ENCODE results near the gene FNIP2. TPM values are rescaled to one million over a fixed set of nuclear protein-coding genes. Genes with fewer than 3 reads are reported as not detected.
A peak's percentile ranks its signal among the peaks of the same experiment; 100 is the strongest.
"Not testable (repeated sequence)": the region's sequence is repeated elsewhere in the genome, so short reads cannot be mapped to it uniquely, and the experiment has no call there.

Gene FNIP2
- total RNA-seq, 1 donor: 30.9 TPM

DNA sequence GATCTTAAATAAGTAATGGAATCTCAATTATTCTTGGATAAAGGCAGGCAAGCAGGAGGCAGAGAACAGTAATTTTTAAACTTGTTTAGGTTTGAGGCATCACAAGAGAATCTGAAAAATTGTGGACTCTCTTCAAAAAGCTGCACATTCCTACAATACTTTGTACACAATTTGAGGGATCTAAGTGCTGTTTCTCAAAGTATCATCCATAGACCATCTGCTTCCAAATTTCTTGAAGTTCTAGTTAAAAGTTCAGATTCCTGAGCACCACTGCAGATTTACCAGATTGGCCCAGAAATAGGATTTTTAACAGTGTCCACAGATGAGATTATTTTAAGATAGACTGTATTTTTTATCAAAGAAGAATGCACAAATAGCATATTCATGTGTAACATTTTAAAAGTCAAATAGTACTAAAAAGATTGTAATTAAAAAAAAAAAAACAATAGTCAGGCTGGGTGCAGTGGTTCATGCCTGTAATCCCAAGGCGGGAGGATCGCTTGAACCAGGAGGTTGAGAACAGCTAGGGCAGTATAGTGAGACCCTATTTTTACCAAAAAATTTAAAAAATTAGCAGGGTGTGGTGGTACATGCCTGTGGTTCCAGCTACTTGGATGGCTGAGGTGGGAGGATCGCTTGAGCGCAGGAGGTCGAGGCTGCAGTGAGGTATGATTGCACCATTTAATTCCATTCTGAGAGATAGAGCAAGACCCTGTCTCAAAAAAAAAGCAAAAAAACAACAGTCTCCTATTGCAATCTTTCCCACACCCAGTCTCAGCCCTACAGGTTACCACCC lies 14.2 kb upstream of the FNIP2 start:
- Histone ChIP-seq H3K4me1 (ENCODE audit: insufficient read depth, low read length) (no peaks in the 10 kb centered on the region), H3K27me3 (ENCODE audit: insufficient read depth, low read length) (peaks cover 9% of the 10 kb centered on the region), H3K4me3 (ENCODE audit: low read length) (no peak overlapping the region), H3K9me3 (ENCODE audit: low read depth, low read length) (no peaks in the 10 kb centered on the region)

DNA sequence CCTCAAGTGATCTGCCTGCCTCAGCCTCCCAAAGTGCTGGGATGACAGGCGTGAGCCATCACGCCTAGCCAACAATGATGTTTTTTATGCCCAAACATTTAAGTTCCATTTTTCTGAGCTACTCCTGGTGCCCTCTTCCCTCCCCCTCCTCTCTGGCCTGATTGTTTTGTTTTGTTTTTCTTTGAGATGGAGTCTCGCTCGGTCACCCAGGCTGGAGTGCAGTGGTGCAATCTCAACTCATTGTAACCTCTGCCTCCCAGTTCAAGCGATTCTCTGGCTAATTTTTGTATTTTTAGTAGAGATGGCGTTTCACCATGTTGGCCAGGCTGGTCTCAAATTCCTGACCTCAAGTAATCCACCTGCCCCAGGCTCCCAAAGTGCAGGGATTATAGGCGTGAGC lies 13.0 kb upstream of the FNIP2 start:
- not testable (repeated sequence) for H3K4me1 ChIP-seq (ENCODE audit: insufficient read depth, low read length); H3K9me3 ChIP-seq (ENCODE audit: low read depth, low read length); H3K4me3 ChIP-seq (ENCODE audit: low read length)
- peaks cover 13% of the 10 kb centered on the region for H3K27me3 ChIP-seq (ENCODE audit: insufficient read depth, low read length)

- no peaks in the 10 kb centered on the region for H3K4me1 ChIP-seq (ENCODE audit: insufficient read depth, low read length)
Observed at GRCh38 chr4:158756588-158756987, 12.2 kb upstream of the FNIP2 start.

DNA sequence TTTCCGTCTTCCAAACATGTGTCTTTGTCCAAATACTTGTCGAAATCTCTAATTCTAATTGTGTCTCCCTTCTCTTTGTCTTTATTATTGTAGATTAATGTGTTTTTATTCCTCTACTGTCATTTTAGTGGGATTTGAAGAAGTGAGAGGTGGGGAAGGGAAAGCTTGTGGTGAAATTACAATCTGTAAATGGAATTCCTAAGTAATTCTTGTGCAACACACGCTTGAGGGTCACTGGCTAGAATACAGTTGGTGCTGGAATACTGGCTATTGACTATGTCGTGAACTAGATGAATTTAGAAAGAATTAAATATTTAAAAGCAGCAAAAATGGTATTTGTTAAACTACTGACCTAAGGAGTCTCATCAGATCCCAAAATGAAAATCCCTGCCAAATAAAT lies 10.7 kb upstream of the FNIP2 start:
- H3K4me3 ChIP-seq (ENCODE audit: low read length): no peak overlapping the region
- no peaks in the 10 kb centered on the region for H3K9me3 ChIP-seq (ENCODE audit: low read depth, low read length)
- H3K4me1 ChIP-seq (ENCODE audit: insufficient read depth, low read length): no peaks in the 10 kb centered on the region
- peaks cover 15% of the 10 kb centered on the region for H3K27me3 ChIP-seq (ENCODE audit: insufficient read depth, low read length)

More at GRCh38 chr4:158756588-158756987, 12.2 kb upstream of the FNIP2 start:
- no peaks in the 10 kb centered on the region for H3K9me3 ChIP-seq (ENCODE audit: low read depth, low read length)
- no peak overlapping the region for H3K4me3 ChIP-seq (ENCODE audit: low read length)
- peaks cover 15% of the 10 kb centered on the region for H3K27me3 ChIP-seq (ENCODE audit: insufficient read depth, low read length)

DNA sequence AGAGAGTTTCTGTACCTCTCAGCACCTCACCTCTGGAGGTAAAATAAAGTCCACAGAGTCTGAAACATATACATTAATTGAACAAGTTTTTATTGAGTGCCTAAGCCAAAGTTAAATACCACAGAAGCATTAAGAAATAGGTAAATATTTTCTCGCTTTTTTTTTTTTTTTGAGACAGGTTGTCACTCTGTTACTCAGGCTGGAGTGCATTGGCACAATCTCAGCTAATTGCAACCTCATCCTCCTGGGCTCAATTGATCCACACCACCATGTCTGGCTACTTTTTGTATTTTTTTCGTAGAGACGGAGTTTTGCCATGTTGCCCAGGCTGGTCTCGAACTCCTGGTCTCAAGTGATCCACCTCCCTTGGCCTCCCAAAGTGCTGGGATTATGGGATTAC lies 10.1 kb upstream of the FNIP2 start:
- Histone ChIP-seq H3K4me3 (ENCODE audit: low read length) (no peak overlapping the region), H3K9me3 (ENCODE audit: low read depth, low read length) (no peaks in the 10 kb centered on the region), H3K27me3 (ENCODE audit: insufficient read depth, low read length) (peaks cover 15% of the 10 kb centered on the region), H3K4me1 (ENCODE audit: insufficient read depth, low read length) (no peaks in the 10 kb centered on the region)

GRCh38 chr4:158759539-158759938 lies 9.3 kb upstream of the FNIP2 start:
- not testable (repeated sequence) for H3K4me1 ChIP-seq (ENCODE audit: insufficient read depth, low read length); H3K9me3 ChIP-seq (ENCODE audit: low read depth, low read length); H3K4me3 ChIP-seq (ENCODE audit: low read length)
- H3K27me3 ChIP-seq (ENCODE audit: insufficient read depth, low read length): peaks cover 13% of the 10 kb centered on the region

DNA sequence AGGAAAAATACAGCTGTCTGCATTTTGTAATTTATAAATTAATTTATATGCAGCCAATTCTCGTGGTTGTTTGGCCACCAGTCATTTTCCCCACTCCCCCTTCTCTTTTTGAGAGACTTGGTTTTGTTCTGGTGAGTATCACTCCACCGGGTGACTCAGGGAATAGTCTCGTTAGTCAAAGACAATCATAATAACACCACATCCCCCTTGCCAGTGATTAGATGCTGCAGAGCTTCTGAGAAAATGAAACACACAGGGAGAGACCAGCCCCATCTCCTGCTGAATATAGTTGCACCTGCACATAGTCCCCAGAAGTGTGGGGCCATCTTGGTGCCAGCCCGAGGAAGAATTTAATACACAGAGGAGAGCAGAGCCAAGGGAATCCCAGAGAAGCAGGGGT lies 8.0 kb upstream of the FNIP2 start:
- Histone ChIP-seq H3K9me3 (ENCODE audit: low read depth, low read length) (no peaks in the 10 kb centered on the region), H3K4me3 (ENCODE audit: low read length) (no peak overlapping the region), H3K27me3 (ENCODE audit: insufficient read depth, low read length) (peaks cover 13% of the 10 kb centered on the region), H3K4me1 (ENCODE audit: insufficient read depth, low read length) (no peaks in the 10 kb centered on the region)

- Histone ChIP-seq H3K4me3 (ENCODE audit: low read length) (no peak overlapping the region), H3K27me3 (ENCODE audit: insufficient read depth, low read length) (peaks cover 6% of the 10 kb centered on the region), H3K4me1 (ENCODE audit: insufficient read depth, low read length) (peaks cover 11% of the 10 kb centered on the region), H3K9me3 (ENCODE audit: low read depth, low read length) (no peaks in the 10 kb centered on the region)
Observed at GRCh38 chr4:158762553-158762952, 6.3 kb upstream of the FNIP2 start.

- Histone ChIP-seq H3K4me3 (ENCODE audit: low read length) (no peak overlapping the region), H3K4me1 (ENCODE audit: insufficient read depth, low read length) (peaks cover 18% of the 10 kb centered on the region), H3K27me3 (ENCODE audit: insufficient read depth, low read length) (peaks cover 6% of the 10 kb centered on the region), H3K9me3 (ENCODE audit: low read depth, low read length) (no peaks in the 10 kb centered on the region)
Observed at GRCh38 chr4:158763462-158763861, 5.4 kb upstream of the FNIP2 start.

- Histone ChIP-seq H3K9me3 (ENCODE audit: low read depth, low read length) (no peaks in the 10 kb centered on the region), H3K27me3 (ENCODE audit: insufficient read depth, low read length) (no peaks in the 10 kb centered on the region), H3K4me3 (ENCODE audit: low read length) (no peak overlapping the region), H3K4me1 (ENCODE audit: insufficient read depth, low read length) (peaks cover 32% of the 10 kb centered on the region)
Observed at GRCh38 chr4:158766434-158767044, 2.3 kb upstream of the FNIP2 start.

GRCh38 chr4:158767451-158767850 lies 1.4 kb upstream of the FNIP2 start:
- Histone ChIP-seq H3K9me3 (ENCODE audit: low read depth, low read length) (no peaks in the 10 kb centered on the region), H3K4me1 (ENCODE audit: insufficient read depth, low read length) (peaks cover 32% of the 10 kb centered on the region), H3K4me3 (ENCODE audit: low read length) (no peak overlapping the region)

DNA sequence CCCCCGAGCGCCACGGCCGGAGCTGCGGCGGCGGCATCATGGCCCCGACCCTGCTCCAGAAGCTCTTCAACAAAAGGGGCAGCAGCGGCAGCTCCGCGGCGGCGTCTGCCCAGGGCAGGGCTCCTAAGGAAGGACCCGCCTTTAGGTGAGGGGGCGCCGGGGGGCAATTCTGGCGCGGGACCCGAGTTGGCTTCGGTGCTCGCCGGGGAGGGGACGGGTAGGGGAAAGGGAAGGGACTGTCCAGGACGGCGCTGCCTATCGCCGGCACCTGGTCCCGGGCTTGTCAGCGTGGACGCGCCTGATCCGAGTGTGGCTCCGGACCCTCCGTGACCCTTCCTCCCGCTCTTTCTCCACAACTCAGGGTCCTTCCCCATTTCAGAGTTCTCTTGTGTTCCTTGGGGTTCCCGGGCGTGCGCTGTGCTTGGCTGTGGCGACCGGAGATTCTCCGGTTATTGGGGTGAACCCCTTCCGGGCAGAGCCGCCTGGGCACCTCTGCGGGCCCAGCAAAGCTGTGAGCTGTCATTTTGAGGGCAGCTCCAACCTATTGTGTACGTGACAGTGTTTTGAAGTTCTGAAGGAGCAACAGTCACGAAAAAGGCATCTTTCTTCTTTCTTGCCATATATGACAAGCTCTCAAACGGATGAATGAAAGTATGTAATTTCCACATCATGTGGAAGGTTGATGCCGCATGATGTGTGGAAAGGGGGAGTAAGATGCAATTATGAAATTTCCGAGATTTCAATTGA lies 522 bp downstream of the FNIP2 start:
- Histone ChIP-seq H3K9me3 (ENCODE audit: low read depth, low read length) (no peaks in the 10 kb centered on the region), H3K4me1 (ENCODE audit: insufficient read depth, low read length) (peaks cover 32% of the 10 kb centered on the region)

More at GRCh38 chr4:158767451-158767850, 1.4 kb upstream of the FNIP2 start:
- H3K27me3 ChIP-seq (ENCODE audit: insufficient read depth, low read length): no peaks in the 10 kb centered on the region

DNA sequence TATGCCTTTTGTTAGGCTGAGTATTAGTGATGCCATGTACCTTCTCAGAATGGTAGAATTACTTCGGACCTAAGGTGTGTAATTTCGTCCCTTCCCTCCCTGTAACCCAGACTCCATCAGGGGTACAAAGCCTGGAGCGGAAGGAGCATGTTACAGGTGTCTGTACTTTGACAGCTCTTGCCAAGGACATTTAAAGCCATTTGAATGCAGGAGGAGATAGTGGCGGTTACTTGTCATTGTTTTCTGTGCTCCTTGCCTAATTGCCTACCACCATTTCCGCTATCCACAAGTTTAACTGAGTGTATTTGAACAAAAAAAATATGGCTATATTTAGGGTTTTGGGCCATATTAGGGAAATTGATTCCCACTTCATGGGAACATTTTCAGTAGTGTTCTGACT lies 1.8 kb downstream of the FNIP2 start:
- Histone ChIP-seq H3K4me3 (ENCODE audit: low read length) (no peak overlapping the region), H3K9me3 (ENCODE audit: low read depth, low read length) (no peaks in the 10 kb centered on the region), H3K27me3 (ENCODE audit: insufficient read depth, low read length) (peaks cover 12% of the 10 kb centered on the region), H3K4me1 (ENCODE audit: insufficient read depth, low read length) (peaks cover 40% of the 10 kb centered on the region)

More for the DNA sequence above, 522 bp downstream of the FNIP2 start:
- Histone ChIP-seq H3K4me3 (ENCODE audit: low read length) (peak overlapping the region; percentile 63), H3K27me3 (ENCODE audit: insufficient read depth, low read length) (peaks cover 7% of the 10 kb centered on the region)

GRCh38 chr4:158771776-158772175 lies 3.0 kb downstream of the FNIP2 start:
- H3K27me3 ChIP-seq (ENCODE audit: insufficient read depth, low read length): peaks cover 12% of the 10 kb centered on the region
- no peaks in the 10 kb centered on the region for H3K9me3 ChIP-seq (ENCODE audit: low read depth, low read length)
- H3K4me3 ChIP-seq (ENCODE audit: low read length): no peak overlapping the region
- H3K4me1 ChIP-seq (ENCODE audit: insufficient read depth, low read length): peaks cover 37% of the 10 kb centered on the region

- Histone ChIP-seq H3K4me3 (ENCODE audit: low read length) (no peak overlapping the region), H3K4me1 (ENCODE audit: insufficient read depth, low read length) (peaks cover 29% of the 10 kb centered on the region), H3K27me3 (ENCODE audit: insufficient read depth, low read length) (peaks cover 14% of the 10 kb centered on the region), H3K9me3 (ENCODE audit: low read depth, low read length) (no peaks in the 10 kb centered on the region)
Observed at GRCh38 chr4:158775091-158775651, 6.3 kb downstream of the FNIP2 start.
